Sigmoid colon (tissue), 4 donors: ENCODE data around the gene TPT1.

ENCODE experiments used
- POLR2A ChIP-seq, 2 donors: fragments of 450-650 bp; IDR thresholded peaks; one replicate each; pipeline ENCODE4 v1.6.1; 2016; ENCODE audit warnings: antibody characterized with exemption in 2 of 2, mild to moderate bottlenecking in 2 of 2, moderate library complexity in 2 of 2
- POLR2AphosphoS5 ChIP-seq, 4 donors: sonication (generic); formaldehyde crosslinking; IDR thresholded peaks; one replicate each; pipeline ENCODE4 v1.6.1; 2017; ENCODE audit warnings: antibody characterized with exemption in 4 of 4
- TF ChIP-seq, protein P1 (sequence below), 4 experiments: fragments of 450-650 bp in 3 of 4; fragments of 200-600 bp in 1 of 4; IDR thresholded peaks; one replicate each; pipeline ENCODE4 v1.5.1; 2016 to 2019; ENCODE audit warnings: antibody characterized with exemption in 4 of 4, mild to moderate bottlenecking in 3 of 4, moderate library complexity in 2 of 4

DNA sequence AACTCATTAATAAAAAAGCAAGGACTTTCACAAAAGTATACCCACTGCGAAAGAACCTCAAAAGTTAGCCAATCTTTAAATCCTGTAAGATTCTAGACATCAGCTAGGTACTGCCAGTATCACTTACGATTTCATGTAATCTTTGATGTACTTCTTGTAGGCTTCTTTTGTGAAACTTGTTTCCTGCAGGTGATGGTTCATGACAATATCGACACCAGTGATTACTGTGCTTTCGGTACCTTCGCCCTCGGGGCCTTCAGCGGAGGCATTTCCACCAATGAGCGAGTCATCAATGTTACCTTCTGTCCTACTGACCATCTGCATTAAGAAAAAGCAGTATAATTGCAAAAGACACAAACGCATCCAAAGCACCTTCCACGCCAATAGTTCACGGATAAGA, 1.1 kb downstream of the TPT1 start:
- TF ChIP-seq, protein P1, sequence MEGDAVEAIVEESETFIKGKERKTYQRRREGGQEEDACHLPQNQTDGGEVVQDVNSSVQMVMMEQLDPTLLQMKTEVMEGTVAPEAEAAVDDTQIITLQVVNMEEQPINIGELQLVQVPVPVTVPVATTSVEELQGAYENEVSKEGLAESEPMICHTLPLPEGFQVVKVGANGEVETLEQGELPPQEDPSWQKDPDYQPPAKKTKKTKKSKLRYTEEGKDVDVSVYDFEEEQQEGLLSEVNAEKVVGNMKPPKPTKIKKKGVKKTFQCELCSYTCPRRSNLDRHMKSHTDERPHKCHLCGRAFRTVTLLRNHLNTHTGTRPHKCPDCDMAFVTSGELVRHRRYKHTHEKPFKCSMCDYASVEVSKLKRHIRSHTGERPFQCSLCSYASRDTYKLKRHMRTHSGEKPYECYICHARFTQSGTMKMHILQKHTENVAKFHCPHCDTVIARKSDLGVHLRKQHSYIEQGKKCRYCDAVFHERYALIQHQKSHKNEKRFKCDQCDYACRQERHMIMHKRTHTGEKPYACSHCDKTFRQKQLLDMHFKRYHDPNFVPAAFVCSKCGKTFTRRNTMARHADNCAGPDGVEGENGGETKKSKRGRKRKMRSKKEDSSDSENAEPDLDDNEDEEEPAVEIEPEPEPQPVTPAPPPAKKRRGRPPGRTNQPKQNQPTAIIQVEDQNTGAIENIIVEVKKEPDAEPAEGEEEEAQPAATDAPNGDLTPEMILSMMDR (IDR thresholded peaks at IDR 0.05), result no peak
- no peak for TF ChIP-seq POLR2AphosphoS5 (IDR thresholded peaks at IDR 0.05)
- no peak for TF ChIP-seq POLR2A (IDR thresholded peaks at IDR 0.05)
